OCI-LY3 (cell line): Measurements from ENCODE around the gene MARK2.

ENCODE experiments used
- CTCF ChIP-seq: fragments of 200-600, 300-600 bp; sonication (generic); IDR thresholded peaks from 2 replicates; pipeline ENCODE4 v1.5.1; 2014; ENCODE audit warnings: antibody characterized with exemption, low read length, low read depth
- EZH2phosphoT487 ChIP-seq: fragments of 200-600 bp; shearing (Covaris generic); IDR thresholded peaks from 2 replicates; pipeline ENCODE4 v1.6.1; 2018; ENCODE audit warnings: antibody characterized with exemption, mixed run types, low read depth

- TF ChIP-seq CTCF: no peak
- TF ChIP-seq EZH2phosphoT487: no peak
Observed at GRCh38 chr11:63877658-63878241, 38.8 kb downstream of the MARK2 start.
